Measurements from ENCODE around the gene UBE2D2.
A peak's percentile ranks its signal among the peaks of the same experiment; 100 is the strongest.
"Not testable (repeated sequence)": the region's sequence is repeated elsewhere in the genome, so short reads cannot be mapped to it uniquely, and the experiment has no call there.

UBE2D2 gene

GRCh38 chr5:139549162-139549894 is 11.8 kb upstream of the UBE2D2 start:
- DNase-seq (ENCODE audit: low read depth in 2 of 2): no peak

GRCh38 chr5:139550051-139550872 is 10.9 kb upstream of the UBE2D2 start:
- not testable (repeated sequence) for DNase-seq (ENCODE audit: low read depth in 2 of 2)

GRCh38 chr5:139551191-139551889 is 9.8 kb upstream of the UBE2D2 start:
- no peak for DNase-seq (ENCODE audit: low read depth in 2 of 2)

- DNase-seq (ENCODE audit: low read depth in 2 of 2): no peak
Observed at GRCh38 chr5:139552893-139553575, 8.1 kb upstream of the UBE2D2 start.

GRCh38 chr5:139554264-139554663 is 6.9 kb upstream of the UBE2D2 start:
- no peak for DNase-seq (ENCODE audit: low read depth in 2 of 2)

DNA sequence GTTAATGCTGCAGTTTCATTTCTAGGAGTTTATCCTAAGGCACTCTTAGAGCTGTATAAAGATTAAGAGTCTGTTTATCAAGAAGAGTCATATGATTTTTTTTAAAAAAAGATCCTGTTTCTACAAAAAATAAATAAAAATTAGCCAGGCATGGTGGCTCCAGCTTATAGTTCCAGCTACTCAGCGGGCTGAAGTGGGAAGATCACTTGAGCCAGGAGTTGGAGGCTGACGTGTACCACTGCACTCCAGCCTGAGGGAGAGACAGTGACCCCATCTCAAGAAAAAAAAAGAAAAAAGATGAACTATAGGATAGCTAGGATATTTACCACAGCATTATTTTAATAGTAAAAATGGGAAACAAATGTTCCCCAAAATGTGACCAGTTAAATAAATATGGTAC is 3.3 kb upstream of the UBE2D2 start:
- no peak for DNase-seq (ENCODE audit: low read depth in 2 of 2)

DNA sequence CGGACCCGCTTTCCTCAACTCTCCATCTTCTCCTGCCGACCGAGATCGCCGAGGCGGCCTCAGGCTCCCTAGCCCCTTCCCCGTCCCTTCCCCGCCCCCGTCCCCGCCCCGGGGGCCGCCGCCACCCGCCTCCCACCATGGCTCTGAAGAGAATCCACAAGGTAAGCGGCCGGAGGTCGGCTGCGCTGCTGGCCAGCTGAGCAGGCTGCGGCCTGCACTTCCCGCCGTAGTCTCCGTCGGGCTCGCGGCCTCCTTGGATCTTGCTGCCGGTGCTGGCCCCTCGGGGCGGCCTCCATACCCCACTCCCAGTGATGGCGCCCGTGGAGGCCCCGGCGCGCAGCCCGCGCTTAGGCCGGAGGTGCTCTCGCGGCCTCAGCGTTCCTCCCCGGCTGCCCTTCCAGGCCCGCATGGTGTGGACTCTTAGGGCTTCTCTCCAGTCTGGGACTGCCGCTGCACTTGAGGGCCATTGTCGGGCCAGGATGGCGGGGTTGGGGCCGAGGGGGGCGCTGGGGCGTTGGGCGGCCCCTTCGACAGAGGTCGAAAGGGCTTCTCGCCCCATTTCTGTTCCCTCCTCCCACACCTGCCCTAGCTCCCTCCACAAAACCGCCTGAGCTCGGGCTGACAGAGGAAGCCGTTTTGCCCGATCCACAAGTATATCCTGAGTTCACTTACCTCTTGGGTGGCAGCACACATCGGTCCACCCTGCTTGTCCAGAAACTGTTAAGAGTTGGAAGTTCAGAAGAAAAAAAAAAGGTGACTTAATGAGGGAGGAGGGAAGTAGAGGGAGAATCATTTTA is 714 bp downstream of the UBE2D2 start:
- peak; percentile 4 to 35 for DNase-seq (ENCODE audit: low read depth in 2 of 2)

GRCh38 chr5:139562847-139563246 is 1.7 kb downstream of the UBE2D2 start:
- DNase-seq (ENCODE audit: low read depth in 2 of 2): no peak

DNA sequence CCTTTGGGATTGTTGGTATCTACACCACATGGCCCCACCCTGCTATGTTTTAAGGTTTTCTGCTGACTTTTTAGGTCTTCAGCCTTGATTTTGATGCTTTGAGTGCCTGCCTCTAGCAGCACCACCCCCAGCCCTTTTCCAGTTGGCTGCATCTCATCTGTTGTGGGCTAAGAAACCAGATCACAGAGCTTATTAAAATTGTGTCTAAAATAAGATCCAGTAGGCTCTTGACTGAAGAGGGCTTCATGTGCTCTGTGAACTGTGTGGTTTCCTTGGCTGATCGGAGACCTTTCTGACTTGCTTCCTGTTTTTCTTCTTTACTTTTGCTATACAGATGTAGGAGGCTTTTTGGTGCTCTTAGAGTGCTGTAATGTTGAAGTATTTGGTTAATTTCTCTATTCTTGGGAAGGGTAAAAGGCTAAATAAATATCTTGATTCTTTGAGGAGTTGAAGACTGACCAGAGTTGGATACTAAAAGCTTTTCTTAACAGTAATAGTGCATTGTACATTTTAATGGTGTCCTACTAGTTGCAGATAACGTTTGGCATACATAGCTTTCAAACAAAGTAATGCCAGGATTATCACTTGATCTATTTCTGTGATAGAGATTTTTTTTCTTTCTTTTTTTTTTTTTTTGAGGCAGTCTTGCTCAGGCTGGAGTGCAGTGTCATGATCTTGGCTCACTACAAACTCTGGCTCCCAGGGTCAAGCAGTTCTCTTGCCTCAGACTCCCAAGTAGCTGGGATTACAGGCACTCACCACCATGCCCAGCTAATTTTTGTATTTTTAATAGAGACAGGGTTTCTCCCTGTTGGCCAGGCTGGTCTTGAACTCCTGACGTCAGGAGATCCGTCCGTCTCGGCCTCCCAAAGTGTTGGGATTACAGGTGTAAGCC is 4.5 kb downstream of the UBE2D2 start:
- DNase-seq (ENCODE audit: low read depth in 2 of 2): peak in 1 of 2 donors; percentile 12

DNA sequence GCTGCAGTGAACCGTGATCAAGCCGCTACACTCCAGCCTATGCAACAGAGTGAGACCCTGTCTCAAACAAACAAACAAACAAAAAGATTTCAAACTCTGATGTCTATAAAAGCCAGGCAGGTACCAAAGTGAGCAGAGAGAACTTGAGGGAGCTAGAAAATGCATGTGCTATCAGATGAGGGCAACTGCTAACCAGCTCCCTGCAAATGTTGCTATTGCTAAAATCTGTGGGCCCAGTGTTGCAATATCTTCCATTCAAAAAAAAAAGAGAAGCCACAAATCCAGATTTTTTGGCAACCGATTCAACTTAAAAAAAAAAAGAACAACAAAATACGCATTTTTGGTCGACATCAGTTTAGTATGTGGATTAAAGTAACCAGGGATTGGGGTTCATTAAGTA is 5.5 kb downstream of the UBE2D2 start:
- DNase-seq (ENCODE audit: low read depth in 2 of 2): no peak

GRCh38 chr5:139569270-139569955 is 8.3 kb downstream of the UBE2D2 start:
- no peak for DNase-seq (ENCODE audit: low read depth in 2 of 2)

GRCh38 chr5:139571543-139571942 is 10.4 kb downstream of the UBE2D2 start:
- DNase-seq (ENCODE audit: low read depth in 2 of 2): no peak

DNA sequence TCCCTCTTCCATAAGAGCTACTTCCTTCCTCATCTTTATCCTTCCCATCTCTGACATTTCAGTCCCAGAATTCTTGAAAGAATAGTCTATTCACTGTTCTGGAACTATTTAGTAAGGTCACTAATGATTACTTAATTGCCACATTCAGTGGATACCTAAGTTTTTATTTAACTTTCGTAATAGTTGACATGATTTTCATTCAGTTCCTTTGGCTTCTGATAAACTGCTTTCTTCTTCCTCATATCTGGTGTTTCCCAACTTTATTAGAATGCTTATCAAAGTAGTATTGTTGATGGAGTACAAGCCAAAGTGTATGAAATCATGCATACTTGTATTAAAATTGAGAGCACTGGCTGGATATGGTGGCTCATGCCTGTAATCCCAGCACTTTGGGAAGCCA is 10.8 kb downstream of the UBE2D2 start:
- no peak for DNase-seq (ENCODE audit: low read depth in 2 of 2)

GRCh38 chr5:139574641-139575312 is 13.6 kb downstream of the UBE2D2 start:
- DNase-seq (ENCODE audit: low read depth in 2 of 2): no peak

DNA sequence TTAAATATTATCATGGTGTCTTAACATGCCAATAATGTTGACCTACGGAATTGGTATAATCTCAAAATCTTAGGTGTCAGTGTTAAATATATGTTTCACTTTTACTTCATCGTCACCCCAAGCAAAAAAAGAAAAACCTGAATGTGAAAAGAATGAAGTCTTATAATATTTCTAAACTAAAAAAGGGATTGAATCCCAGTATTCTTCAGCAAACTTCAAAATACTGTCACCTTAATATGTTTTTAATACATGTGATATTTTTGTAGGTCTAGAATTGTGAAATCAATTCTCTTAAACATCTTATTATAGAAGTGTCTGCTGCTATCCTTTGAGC is 14.1 kb downstream of the UBE2D2 start:
- no peak for DNase-seq (ENCODE audit: low read depth in 2 of 2)

GRCh38 chr5:139575751-139576150 is 14.6 kb downstream of the UBE2D2 start:
- DNase-seq (ENCODE audit: low read depth in 2 of 2): no peak

DNA sequence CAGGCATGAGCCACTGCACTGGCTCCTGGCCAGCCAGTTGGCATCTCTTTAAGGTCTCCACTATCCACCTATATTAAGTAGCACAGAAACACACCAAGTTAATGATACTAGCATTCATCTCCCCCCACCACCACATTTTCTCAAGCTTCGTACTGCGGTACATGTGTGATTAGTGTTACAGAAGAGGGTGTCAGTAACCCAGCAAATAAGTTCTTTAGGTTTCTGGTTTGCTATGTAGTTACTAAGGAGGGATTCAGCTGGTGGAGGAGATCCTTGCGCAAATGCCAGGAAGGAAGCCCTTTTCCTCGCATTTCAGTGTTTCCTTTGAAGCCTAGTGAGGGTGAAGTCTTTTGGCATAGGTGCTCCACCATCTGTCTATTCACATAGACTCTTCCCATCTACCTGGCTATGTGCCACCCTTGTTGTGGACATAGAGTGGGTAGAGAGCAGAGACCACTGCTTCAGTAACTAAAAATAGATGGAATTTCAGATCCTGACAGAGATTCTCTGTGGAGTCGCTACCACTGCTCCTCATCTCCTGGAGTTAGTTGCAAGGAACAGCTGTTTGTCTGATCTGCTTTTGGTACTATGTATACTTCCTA is 16.7 kb downstream of the UBE2D2 start:
- no peak for DNase-seq (ENCODE audit: low read depth in 2 of 2)

- no peak for DNase-seq (ENCODE audit: low read depth in 2 of 2)
Observed at GRCh38 chr5:139578325-139578724, 17.2 kb downstream of the UBE2D2 start.

GRCh38 chr5:139582181-139582580 is 21.0 kb downstream of the UBE2D2 start:
- not testable (repeated sequence) for DNase-seq (ENCODE audit: low read depth in 2 of 2)
